ENCODE data around the gene ERG.

- TF ChIP-seq CTCF (conservative IDR thresholded peaks at IDR 0.05; ENCODE audit: low read length) (no peak), EZH2phosphoT487 (IDR thresholded peaks at IDR 0.05; ENCODE audit: borderline replicate concordance, low read depth, low read length) (no peak)
Measured at GRCh38 chr21:38359835-38360234, 138.4 kb downstream of the ERG start.

All from OCI-LY7 (cell line).